HuH-7.5 (cell line): Measurements from ENCODE around the gene XRN2.

Experiments used
- DNase-seq: peaks from one replicate; pipeline ENCODE4 v3.0.0; 2011; ENCODE audit warnings: low spot score

The XRN2 gene

GRCh38 chr20:21294755-21295154 lies 8.4 kb upstream of the XRN2 start:
- no peak for DNase-seq

GRCh38 chr20:21301940-21302663 lies 1.0 kb upstream of the XRN2 start:
- no peak for DNase-seq

GRCh38 chr20:21302664-21303060 lies 469 bp upstream of the XRN2 start:
- DNase-seq: no peak

GRCh38 chr20:21303872-21304586 lies 898 bp downstream of the XRN2 start:
- DNase-seq: no peak

- no peak for DNase-seq
These were observed 5.2 kb downstream of the XRN2 start for GRCh38 chr20:21308340-21308739.

GRCh38 chr20:21309678-21310467 lies 6.7 kb downstream of the XRN2 start:
- DNase-seq: no peak

- DNase-seq: no peak
These were observed 9.8 kb downstream of the XRN2 start for GRCh38 chr20:21312813-21313474.

- DNase-seq: no peak
These were observed 12.0 kb downstream of the XRN2 start for GRCh38 chr20:21315138-21315537.

GRCh38 chr20:21322083-21322710 lies 19.1 kb downstream of the XRN2 start:
- DNase-seq: no peak

- no peak for DNase-seq
These were observed 19.8 kb downstream of the XRN2 start for GRCh38 chr20:21322921-21323331.

- no peak for DNase-seq
These were observed 20.5 kb downstream of the XRN2 start for GRCh38 chr20:21323640-21324039.

- DNase-seq: no peak
These were observed 21.0 kb downstream of the XRN2 start for GRCh38 chr20:21324126-21324525.

GRCh38 chr20:21325296-21325695 lies 22.2 kb downstream of the XRN2 start:
- no peak for DNase-seq

GRCh38 chr20:21326700-21327099 lies 23.6 kb downstream of the XRN2 start:
- DNase-seq: no peak

- no peak for DNase-seq
These were observed 33.5 kb downstream of the XRN2 start for GRCh38 chr20:21336455-21337151.

- no peak for DNase-seq
These were observed 35.2 kb downstream of the XRN2 start for GRCh38 chr20:21338291-21338690.

GRCh38 chr20:21339499-21339898 lies 36.4 kb downstream of the XRN2 start:
- no peak for DNase-seq

GRCh38 chr20:21340991-21341697 lies 38.0 kb downstream of the XRN2 start:
- DNase-seq: no peak

- no peak for DNase-seq
These were observed 39.7 kb downstream of the XRN2 start for GRCh38 chr20:21342656-21343345.
